Mesendoderm (in vitro differentiated cells): ENCODE data around the gene TMEM179.
A peak's percentile ranks its signal among the peaks of the same experiment; 100 is the strongest.

ENCODE experiments used
- DNase-seq: peaks from one replicate; pipeline ENCODE4 v3.0.0; 2013
- H2AK5ac ChIP-seq: 2 replicates; pipeline ENCODE4 v1.6.1; 2013; ENCODE audit warnings: low read length, inconsistent platforms
- H2BK120ac ChIP-seq: 2 replicates; pipeline ENCODE4 v1.6.1; 2013; ENCODE audit warnings: low read depth, mild to moderate bottlenecking, low read length, moderate library complexity, mixed read lengths
- H2BK15ac ChIP-seq: replicated peaks from 2 replicates; pipeline ENCODE4 v1.6.1; 2013; ENCODE audit warnings: low read depth, mild to moderate bottlenecking, moderate library complexity
- H2BK5ac ChIP-seq: 2 replicates; pipeline ENCODE4 v1.6.1; 2013; ENCODE audit warnings: low read length, inconsistent platforms
- H3K18ac ChIP-seq: 2 replicates; pipeline ENCODE4 v1.6.1; 2013; ENCODE audit warnings: mild to moderate bottlenecking, low read length, mixed read lengths
- H3K23ac ChIP-seq: one replicate; pipeline ENCODE4 v1.6.1; 2013; ENCODE audit warnings: low read length
- H3K27ac ChIP-seq: 2 replicates; pipeline ENCODE4 v1.5.1; 2013; ENCODE audit warnings: low read depth, mild to moderate bottlenecking, inconsistent platforms, low read length, moderate library complexity
- H3K27me3 ChIP-seq: 2 replicates; pipeline ENCODE4 v1.6.1; 2013; ENCODE audit warnings: low read length, control low read depth, mild to moderate bottlenecking, inconsistent platforms; ENCODE audit not compliant: insufficient read depth, poor library complexity
- H3K36me3 ChIP-seq: 2 replicates; pipeline ENCODE4 v1.6.1; 2013; ENCODE audit warnings: low read length, inconsistent platforms; ENCODE audit not compliant: control insufficient read depth, insufficient read depth
- H3K4ac ChIP-seq: one replicate; pipeline ENCODE4 v1.6.1; 2013; ENCODE audit warnings: low read depth, mild to moderate bottlenecking, low read length, moderate library complexity
- H3K4me1 ChIP-seq: 2 replicates; pipeline ENCODE4 v1.6.1; 2013; ENCODE audit warnings: low read depth, low read length, inconsistent platforms; ENCODE audit not compliant: control insufficient read depth
- H3K4me2 ChIP-seq: 2 replicates; pipeline ENCODE4 v1.6.1; 2013; ENCODE audit warnings: low read length
- H3K4me3 ChIP-seq: 2 replicates; pipeline ENCODE4 v1.5.1; 2013; ENCODE audit warnings: mild to moderate bottlenecking, low read length
- H3K56ac ChIP-seq: one replicate; pipeline ENCODE4 v1.6.1; 2013; ENCODE audit warnings: low read length
- H3K79me1 ChIP-seq: 2 replicates; pipeline ENCODE4 v1.6.1; 2013; ENCODE audit warnings: low read length, inconsistent platforms
- H3K79me2 ChIP-seq: 2 replicates; pipeline ENCODE4 v1.6.1; 2013; ENCODE audit warnings: mild to moderate bottlenecking, low read length; ENCODE audit not compliant: control insufficient read depth, insufficient read depth
- H3K9ac ChIP-seq: 2 replicates; pipeline ENCODE4 v1.6.1; 2013; ENCODE audit warnings: low read length, inconsistent platforms
- H4K5ac ChIP-seq: one replicate; pipeline ENCODE4 v1.6.1; 2013; ENCODE audit warnings: low read length
- H4K8ac ChIP-seq: one replicate; pipeline ENCODE4 v1.6.1; 2013; ENCODE audit warnings: low read depth, mild to moderate bottlenecking, control low read depth, low read length, moderate library complexity
- WGBS: extraction: QIAGEN DNeasy Blood & Tissue Kit; methylation state at CpG from one replicate; pipeline ENCODE4 v1.1.7; 2013; ENCODE audit warnings: low lambda C conversion rate, missing lambda C conversion rate; ENCODE audit not compliant: insufficient coverage; ENCODE audit errors: extremely low coverage; 5-methylcytosine and 5-hydroxymethylcytosine counted together

Gene TMEM179

DNA sequence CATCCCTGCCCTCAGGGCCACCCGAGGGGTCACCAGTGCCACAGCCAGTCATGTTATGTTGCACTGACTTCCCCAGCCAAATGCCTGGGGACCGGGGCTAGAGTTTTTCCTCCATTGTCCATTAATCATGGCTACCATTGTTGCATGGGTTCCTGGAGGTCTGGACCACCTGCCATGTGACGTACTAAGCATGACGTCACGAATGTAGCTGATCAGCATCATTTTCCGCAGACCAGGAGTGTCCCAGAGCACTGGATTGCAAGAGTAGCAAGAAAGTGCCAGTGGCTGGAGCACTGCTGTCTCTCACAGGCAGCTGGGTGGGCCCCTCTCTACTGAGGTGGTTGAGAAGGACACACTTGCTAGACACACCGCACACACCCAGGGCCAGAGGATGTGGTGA lies 31.9 kb downstream of the TMEM179 start:
- no peaks in the 10 kb centered on the region for H3K79me2 ChIP-seq
- no CpG with 5 or more reads among the region's 7 CpGs for WGBS

DNA sequence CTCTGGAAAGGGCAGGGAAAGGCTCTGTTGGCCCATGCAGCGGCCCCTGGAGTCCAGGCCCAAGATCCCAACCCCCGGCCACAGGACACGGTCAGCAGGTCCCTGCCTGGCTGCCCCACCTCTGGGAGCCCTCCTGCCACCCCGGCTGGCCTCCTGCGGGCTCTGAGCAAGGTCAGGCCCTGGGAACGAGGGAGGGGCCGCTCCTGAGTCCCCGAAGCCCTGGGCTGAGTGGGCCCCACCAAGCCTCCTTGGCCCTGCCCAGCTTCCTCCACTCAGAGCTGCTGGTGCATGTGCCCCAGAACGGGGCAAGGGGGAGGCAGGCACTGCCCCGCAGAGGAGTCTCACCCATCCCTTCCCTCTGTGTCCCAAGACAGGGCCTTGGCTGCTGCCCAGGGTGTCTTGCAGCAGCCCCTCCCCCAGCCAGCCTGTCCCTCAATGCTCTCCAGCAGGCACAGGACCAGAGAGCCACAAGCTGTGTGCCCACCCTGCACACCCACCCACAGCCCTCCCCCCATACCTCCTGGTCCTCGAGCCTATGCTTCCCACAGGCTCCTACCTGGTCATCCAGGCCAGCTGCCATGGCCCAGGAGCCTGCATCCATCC lies 32.4 kb downstream of the TMEM179 start:
- WGBS = no CpG with 5 or more reads among the region's 11 CpGs
- H3K27me3 ChIP-seq = no peaks in the 10 kb centered on the region

More for the DNA sequence above, 31.9 kb downstream of the TMEM179 start:
- no peak overlapping the region for H3K23ac ChIP-seq
- no peak overlapping the region for H2BK5ac ChIP-seq
- no peak overlapping the region for H3K18ac ChIP-seq
- no peak overlapping the region for H3K4ac ChIP-seq
- no peak overlapping the region for H2AK5ac ChIP-seq
- no peak overlapping the region for H3K27ac ChIP-seq
- no peak for DNase-seq
- no peaks in the 10 kb centered on the region for H3K36me3 ChIP-seq
- no peak overlapping the region for H3K4me3 ChIP-seq
- no peaks in the 10 kb centered on the region for H3K27me3 ChIP-seq
- no peak overlapping the region for H4K5ac ChIP-seq
- H3K4me2 ChIP-seq = no peak overlapping the region
- no peaks in the 10 kb centered on the region for H3K79me1 ChIP-seq
- no peak overlapping the region for H2BK15ac ChIP-seq
- H3K56ac ChIP-seq = no peak overlapping the region
- H4K8ac ChIP-seq = no peak overlapping the region
- no peak overlapping the region for H2BK120ac ChIP-seq
- no peak overlapping the region for H3K9ac ChIP-seq
- H3K4me1 ChIP-seq = no peaks in the 10 kb centered on the region

DNA sequence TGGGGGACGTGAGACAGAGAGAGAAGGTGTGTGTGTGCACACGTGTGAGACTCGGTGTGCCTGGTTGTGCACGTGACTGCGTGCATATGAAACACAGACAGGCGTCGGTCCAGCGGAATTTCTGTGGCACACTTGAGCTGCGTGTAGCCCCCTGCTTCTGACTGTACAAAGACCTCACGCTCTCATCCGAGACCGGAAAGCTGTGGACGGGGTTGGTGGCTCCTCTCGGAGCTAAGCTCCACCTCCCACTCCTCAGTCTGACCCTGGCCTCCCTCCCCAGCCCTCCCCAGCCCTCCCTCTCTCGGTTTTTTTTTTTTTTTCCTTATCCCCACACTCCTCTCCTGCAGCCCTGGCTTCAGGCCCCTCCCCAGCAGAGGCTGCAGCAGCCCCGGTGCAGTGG lies 33.3 kb downstream of the TMEM179 start:
- Histone ChIP-seq H3K9ac (no peak overlapping the region), H3K18ac (no peak overlapping the region), H3K4me2 (no peak overlapping the region), H3K79me2 (no peaks in the 10 kb centered on the region), H2BK15ac (no peak overlapping the region), H3K27me3 (no peaks in the 10 kb centered on the region), H3K36me3 (no peaks in the 10 kb centered on the region), H3K79me1 (no peaks in the 10 kb centered on the region), H4K5ac (no peak overlapping the region), H3K4me3 (no peak overlapping the region), H3K4ac (no peak overlapping the region), H3K4me1 (no peaks in the 10 kb centered on the region), H4K8ac (no peak overlapping the region), H3K56ac (peak overlapping the region; percentile 34), H2BK5ac (no peak overlapping the region), H2BK120ac (no peak overlapping the region), H3K27ac (no peak overlapping the region), H3K23ac (no peak overlapping the region), H2AK5ac (no peak overlapping the region)
- WGBS = no CpG with 5 or more reads among the region's 16 CpGs
- DNase-seq = no peak

More for the DNA sequence above, 32.4 kb downstream of the TMEM179 start:
- no peaks in the 10 kb centered on the region for H3K79me1 ChIP-seq
- H3K9ac ChIP-seq = no peak overlapping the region
- H3K4me1 ChIP-seq = no peaks in the 10 kb centered on the region
- H2BK5ac ChIP-seq = no peak overlapping the region
- no peak overlapping the region for H4K8ac ChIP-seq
- no peak overlapping the region for H2AK5ac ChIP-seq
- H3K4ac ChIP-seq = no peak overlapping the region
- no peak overlapping the region for H3K27ac ChIP-seq
- H4K5ac ChIP-seq = no peak overlapping the region
- H3K4me2 ChIP-seq = no peak overlapping the region
- no peak overlapping the region for H2BK15ac ChIP-seq
- H3K79me2 ChIP-seq = no peaks in the 10 kb centered on the region
- no peak overlapping the region for H3K23ac ChIP-seq
- H3K36me3 ChIP-seq = no peaks in the 10 kb centered on the region
- H3K4me3 ChIP-seq = no peak overlapping the region
- no peak overlapping the region for H2BK120ac ChIP-seq
- no peak for DNase-seq
- H3K56ac ChIP-seq = no peak overlapping the region
- H3K18ac ChIP-seq = no peak overlapping the region

DNA sequence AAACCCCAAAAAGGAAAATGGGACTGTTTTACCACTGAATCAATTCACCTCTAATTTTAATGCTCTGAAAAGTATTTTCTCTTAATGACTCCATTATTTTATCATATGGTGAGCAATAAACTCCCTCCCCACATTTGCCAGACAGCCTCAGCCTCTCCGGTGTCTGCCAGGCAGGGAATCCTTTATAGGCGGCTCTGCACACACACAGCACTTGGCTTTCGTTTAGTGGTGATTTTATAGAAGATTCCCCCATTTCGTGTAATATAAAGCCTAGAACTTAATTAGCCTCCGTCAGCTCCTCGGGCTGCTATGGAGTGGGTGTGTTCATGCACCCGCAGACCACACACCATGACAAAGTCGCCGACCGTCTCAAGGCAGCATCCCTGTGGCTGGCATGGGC lies 35.1 kb downstream of the TMEM179 start:
- Histone ChIP-seq H3K27ac (no peak overlapping the region), H4K5ac (no peak overlapping the region), H3K4me1 (no peaks in the 10 kb centered on the region), H2BK120ac (no peak overlapping the region), H3K4ac (no peak overlapping the region), H3K4me3 (no peak overlapping the region), H2BK15ac (no peak overlapping the region), H3K4me2 (no peak overlapping the region), H4K8ac (no peak overlapping the region), H3K9ac (no peak overlapping the region), H3K23ac (no peak overlapping the region), H3K36me3 (no peaks in the 10 kb centered on the region), H3K56ac (no peak overlapping the region), H3K27me3 (no peaks in the 10 kb centered on the region), H3K79me2 (no peaks in the 10 kb centered on the region), H3K79me1 (no peaks in the 10 kb centered on the region), H3K18ac (no peak overlapping the region), H2BK5ac (no peak overlapping the region), H2AK5ac (no peak overlapping the region)
- WGBS = no CpG with 5 or more reads among the region's 10 CpGs
- DNase-seq = no peak

DNA sequence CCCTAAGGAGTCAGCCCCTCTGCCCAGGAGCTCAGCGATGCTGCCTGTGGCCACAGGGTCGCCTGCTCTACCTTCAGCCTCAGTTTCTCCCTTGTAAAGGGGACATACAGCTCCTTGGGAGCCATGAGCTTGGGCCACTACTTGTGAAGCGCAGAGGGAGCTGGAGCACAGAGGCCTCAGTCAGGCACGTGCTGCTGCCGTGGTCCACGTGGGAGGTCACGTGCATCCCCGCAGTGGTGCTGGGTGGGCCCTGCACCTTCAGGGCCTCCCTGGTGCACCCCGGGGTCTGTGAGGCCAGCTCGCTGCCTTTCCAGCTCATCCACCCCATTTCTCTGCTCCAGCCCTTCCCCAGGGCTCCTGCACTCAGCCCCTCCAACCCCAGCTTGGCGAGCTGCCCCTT lies 36.0 kb downstream of the TMEM179 start:
- H3K4me1 ChIP-seq = no peaks in the 10 kb centered on the region
- H4K8ac ChIP-seq = no peak overlapping the region
- H3K23ac ChIP-seq = no peak overlapping the region
- no peak for DNase-seq
- no peaks in the 10 kb centered on the region for H3K79me1 ChIP-seq
- H3K4ac ChIP-seq = no peak overlapping the region
- H2AK5ac ChIP-seq = no peak overlapping the region
- H3K56ac ChIP-seq = no peak overlapping the region
- no peaks in the 10 kb centered on the region for H3K36me3 ChIP-seq
- H3K27ac ChIP-seq = no peak overlapping the region
- no peak overlapping the region for H3K4me3 ChIP-seq
- H2BK5ac ChIP-seq = no peak overlapping the region
- no peak overlapping the region for H3K18ac ChIP-seq
- H3K4me2 ChIP-seq = no peak overlapping the region
- H2BK15ac ChIP-seq = no peak overlapping the region
- no peaks in the 10 kb centered on the region for H3K79me2 ChIP-seq
- H3K9ac ChIP-seq = no peak overlapping the region
- H3K27me3 ChIP-seq = no peaks in the 10 kb centered on the region
- no peak overlapping the region for H2BK120ac ChIP-seq
- no CpG with 5 or more reads among the region's 11 CpGs for WGBS
- H4K5ac ChIP-seq = no peak overlapping the region

DNA sequence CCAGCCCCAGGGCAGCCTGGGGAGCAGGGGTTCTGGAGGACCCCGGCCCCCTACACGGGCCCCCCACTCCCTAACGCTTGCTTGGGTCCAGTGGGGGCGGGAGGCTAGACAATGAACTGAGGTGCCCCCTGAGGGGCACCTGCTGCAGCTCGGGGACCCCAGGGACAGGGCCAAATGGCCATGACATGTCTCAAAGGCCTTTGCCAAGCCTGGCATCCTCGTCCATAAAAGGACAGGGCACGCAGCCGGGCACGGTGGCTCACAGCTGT lies 36.7 kb downstream of the TMEM179 start:
- no peak overlapping the region for H3K18ac ChIP-seq
- H3K27ac ChIP-seq = no peak overlapping the region
- H3K27me3 ChIP-seq = no peaks in the 10 kb centered on the region
- H3K23ac ChIP-seq = no peak overlapping the region
- no peak overlapping the region for H4K8ac ChIP-seq
- H2BK5ac ChIP-seq = no peak overlapping the region
- no peak overlapping the region for H3K4me2 ChIP-seq
- no peak overlapping the region for H2BK15ac ChIP-seq
- H3K56ac ChIP-seq = no peak overlapping the region
- H3K79me2 ChIP-seq = no peaks in the 10 kb centered on the region
- no peaks in the 10 kb centered on the region for H3K79me1 ChIP-seq
- no peaks in the 10 kb centered on the region for H3K36me3 ChIP-seq
- no peak overlapping the region for H3K9ac ChIP-seq
- no CpG with 5 or more reads among the region's 9 CpGs for WGBS
- H4K5ac ChIP-seq = no peak overlapping the region
- H3K4me3 ChIP-seq = no peak overlapping the region
- no peak for DNase-seq
- H3K4ac ChIP-seq = no peak overlapping the region
- no peak overlapping the region for H2AK5ac ChIP-seq
- no peak overlapping the region for H2BK120ac ChIP-seq
- no peaks in the 10 kb centered on the region for H3K4me1 ChIP-seq
